Endothelial cell of umbilical vein (primary cell): ENCODE measurements around the gene PITPNM3. TPM values are rescaled to one million over a fixed set of nuclear protein-coding genes. Genes with fewer than 3 reads are reported as not detected.

ENCODE experiments used
- BruUV-seq: library from RNA; stranded (reverse); fragments of 400-500 nt; replicated peaks from 2 replicates; lab custom pipeline; 2021; lab: Mats Ljungman, UMichigan
- CTCF ChIA-PET: fragments of 300-600, 350-600 bp; sonication (Branson Sonifier 250); formaldehyde crosslinking; loops from one replicate; lab custom pipeline; 2021; ENCODE audit warnings: antibody characterized with exemption, inconsistent platforms; lab: Charles Lee
- POLR2A ChIA-PET: fragments of 300-600, 350-600 bp; sonication (Branson Sonifier 250); formaldehyde crosslinking; loops from one replicate; lab custom pipeline; 2021; ENCODE audit warnings: antibody characterized with exemption, inconsistent platforms; lab: Charles Lee
- DNase-seq: peaks from one replicate; pipeline ENCODE4 v3.0.0-alpha.2; 2011; ENCODE audit warnings: low read depth, low spot score
- FAIRE-seq: peaks from 2 replicates; lab custom pipeline; 2011; peaks lifted over from hg19 to GRCh38; lab: Jason Lieb, UNC
- H2AFZ ChIP-seq: 2 replicates; pipeline ENCODE4 v1.6.0; 2012; ENCODE audit warnings: low read depth, low read length, control low read depth, inconsistent platforms
- H3K27ac ChIP-seq: 2 replicates; pipeline ENCODE4 v1.5.1; 2011; ENCODE audit warnings: low read depth, mild to moderate bottlenecking, control low read depth, low read length, moderate library complexity; ENCODE audit not compliant: insufficient read depth
- H3K27me3 ChIP-seq, 2 experiments: 2 replicates each; pipeline versions ENCODE4 v1.6.0 to v1.6.1; 2011; ENCODE audit warnings: low read length in 2 of 2, mixed read lengths in 1 of 2; ENCODE audit not compliant: control insufficient read depth in 2 of 2, insufficient read depth in 2 of 2
- H3K36me3 ChIP-seq, 2 experiments: 2 replicates in 1 of 2; 3 replicates in 1 of 2; pipeline ENCODE4 v1.5.1; 2011; ENCODE audit warnings: low read length in 2 of 2, mild to moderate bottlenecking in 1 of 2, moderate library complexity in 1 of 2; ENCODE audit not compliant: control insufficient read depth in 2 of 2, insufficient read depth in 2 of 2; ENCODE audit errors: extremely low read depth in 1 of 2
- H3K4me1 ChIP-seq: 3 replicates; pipeline ENCODE4 v1.5.1; 2011; ENCODE audit warnings: mild to moderate bottlenecking, low read length; ENCODE audit not compliant: control insufficient read depth, insufficient read depth; ENCODE audit errors: extremely low read depth
- H3K4me2 ChIP-seq: 2 replicates; pipeline ENCODE4 v1.6.1; 2011; ENCODE audit warnings: low read length, control low read depth, mixed read lengths; ENCODE audit not compliant: insufficient read depth
- H3K4me3 ChIP-seq, 3 experiments: fragments of 200-600 bp in 1 of 3; sonication (generic), shearing (Covaris generic) in 1 of 3; replicated peaks in 1 of 3; 2 replicates each; pipeline ENCODE4 v1.5.1; 2011 to 2016; ENCODE audit warnings: control low read depth in 3 of 3, low read length in 3 of 3, mild to moderate bottlenecking in 2 of 3, inconsistent platforms in 1 of 3, low read depth in 1 of 3, moderate library complexity in 1 of 3; ENCODE audit not compliant: insufficient read depth in 1 of 3
- H3K79me2 ChIP-seq: 2 replicates; pipeline ENCODE4 v1.6.0; 2012; ENCODE audit warnings: low read length, inconsistent platforms; ENCODE audit not compliant: control insufficient read depth, insufficient read depth
- H3K9ac ChIP-seq: replicated peaks from 2 replicates; pipeline ENCODE3; 2011; ENCODE audit warnings: low read length, control low read depth; ENCODE audit not compliant: insufficient read depth; ENCODE audit errors: extremely low read depth
- H3K9me1 ChIP-seq: replicated peaks from 3 replicates; pipeline ENCODE4 v1.6.0; 2011; ENCODE audit warnings: mild to moderate bottlenecking, low read length; ENCODE audit not compliant: control insufficient read depth, insufficient read depth; ENCODE audit errors: extremely low read depth
- H3K9me3 ChIP-seq: replicated peaks from 2 replicates; pipeline ENCODE4 v1.5.1; 2012; ENCODE audit warnings: low read length, inconsistent platforms; ENCODE audit not compliant: control insufficient read depth, insufficient read depth
- H4K20me1 ChIP-seq: replicated peaks from 2 replicates; pipeline ENCODE3; 2011; ENCODE audit warnings: mild to moderate bottlenecking, low read length; ENCODE audit not compliant: control insufficient read depth, insufficient read depth; ENCODE audit errors: extremely low read depth
- CTCF ChIP-seq, 2 donors: IDR thresholded peaks; 1 replicate in 1 of 2; 2 replicates in 1 of 2; pipeline ENCODE4 v1.5.1; 2011; ENCODE audit warnings: low read length in 2 of 2, mild to moderate bottlenecking in 2 of 2, moderate library complexity in 2 of 2, control low read depth in 1 of 2, inconsistent platforms in 1 of 2, low read depth in 1 of 2; ENCODE audit not compliant: insufficient read depth in 1 of 2; ENCODE audit errors: extremely low read depth in 1 of 2
- EZH2 ChIP-seq: IDR thresholded peaks from 2 replicates; pipeline ENCODE4 v1.6.1; 2012; ENCODE audit warnings: borderline replicate concordance, low read depth, mild to moderate bottlenecking, moderate library complexity, low read length, inconsistent platforms; ENCODE audit not compliant: severe bottlenecking
- FOS ChIP-seq: IDR thresholded peaks from 2 replicates; pipeline ENCODE4 v1.6.1; 2011; ENCODE audit warnings: mild to moderate bottlenecking, low read length, moderate library complexity, borderline replicate concordance; ENCODE audit not compliant: insufficient read depth
- GATA2 ChIP-seq: IDR thresholded peaks from 2 replicates; pipeline ENCODE4 v1.7.0; 2011; ENCODE audit warnings: low read depth, mild to moderate bottlenecking, moderate library complexity, mixed read lengths, low read length; ENCODE audit not compliant: insufficient read length, insufficient read depth
- JUN ChIP-seq: IDR thresholded peaks from 2 replicates; pipeline ENCODE4 v1.6.1; 2011; ENCODE audit warnings: borderline replicate concordance, low read depth; ENCODE audit not compliant: insufficient read length, insufficient read depth
- MAX ChIP-seq: IDR thresholded peaks from 2 replicates; pipeline ENCODE4 v1.6.1; 2011; ENCODE audit not compliant: insufficient read depth, insufficient read length
- MYC ChIP-seq: IDR thresholded peaks from one replicate; pipeline ENCODE4 v1.6.1; 2011; ENCODE audit warnings: mild to moderate bottlenecking, low read depth, low read length
- POLR2A ChIP-seq: IDR thresholded peaks from 2 replicates; pipeline ENCODE4 v1.6.1; 2012; ENCODE audit warnings: low read depth, mild to moderate bottlenecking, control low read depth, low read length
- POLR2AphosphoS5 ChIP-seq: IDR thresholded peaks from 2 replicates; pipeline ENCODE4 v1.6.1; 2012; ENCODE audit warnings: low read depth, mild to moderate bottlenecking, control low read depth, low read length, moderate library complexity; ENCODE audit not compliant: insufficient read depth
- dilution Hi-C: fragments of 300-500 bp; cut with MboI; formaldehyde crosslinking; loops from one replicate; pipeline ENCODE4 v1.15.0; 2019; ENCODE audit warnings: low sequenced_read_pairs; ENCODE audit not compliant: extremely low pct_ligation_motif_present
- intact Hi-C: fragments of 100-400 bp; cut with micrococcal nuclease; formaldehyde crosslinking; loops from one replicate; pipeline ENCODE4 v1.10.0; 2022
- polyA plus RNA-seq, 4 experiments: library from polyadenylated mRNA; depleted of rRNA in 3 of 4; stranded (reverse) in 3 of 4; unstranded in 1 of 4; fragments of >200 nt; gene quantifications; 2 replicates each; pipeline versions ENCODE4 v1.2.1 to v1.2.3, GENCODE V29; 2011 to 2012; ENCODE audit warnings: missing spikeins in 1 of 4
- total RNA-seq: library from RNA; stranded (reverse); gene quantifications from 2 replicates; pipeline ENCODE4 v1.2.3, GENCODE V29; 2021

Gene PITPNM3
- total and polyA plus RNA-seq, 2 donors (not counting 3 experiments of a cell fraction or from before 2014, with no cell fraction given) = 1.0 to 1.9 TPM

GRCh38 chr17:6427279-6427781, 129.0 kb downstream of the PITPNM3 start:
- no peaks in the 10 kb centered on the region for H3K27me3 ChIP-seq
- dilution Hi-C loops (no loop called here), intact Hi-C loops (no loop called here)
- no peaks in the 10 kb centered on the region for H3K36me3 ChIP-seq
- ChIA-PET POLR2A (no interaction called here), CTCF (interaction anchor here (0.9 to 5.0 kb wide), 4 partner anchors 9 to 840 kb away, joined by 3 to 26 read pairs (median 7); no protein-coding TSS in a partner anchor)
- H3K9me3 ChIP-seq = no peaks in the 10 kb centered on the region
- no peak overlapping the region for H3K4me2 ChIP-seq
- no peak overlapping the region for H3K27ac ChIP-seq
- no peaks in the 10 kb centered on the region for H4K20me1 ChIP-seq
- H3K9ac ChIP-seq = no peak overlapping the region
- DNase-seq = no peak
- H3K4me3 ChIP-seq = no peak overlapping the region
- H3K4me1 ChIP-seq = no peaks in the 10 kb centered on the region
- FAIRE-seq = no peak
- no TSS peak for BruUV-seq
- TF ChIP-seq MAX (no peak), JUN (no peak), GATA2 (no peak), CTCF (IDR thresholded peaks at IDR 0.05; ENCODE audit: extremely low read depth in 1 of 2, insufficient read depth in 1 of 2, low read depth in 1 of 2, low read length in 2 of 2) (no peak), EZH2 (no peak), MYC (no peak), POLR2AphosphoS5 (no peak), FOS (no peak), POLR2A (no peak)
- no peak overlapping the region for H2AFZ ChIP-seq
- H3K9me1 ChIP-seq = no peaks in the 10 kb centered on the region
- no peaks in the 10 kb centered on the region for H3K79me2 ChIP-seq
